ENCODE results near the gene ARID1B.
A peak's percentile ranks its signal among the peaks of the same experiment; 100 is the strongest.
"Not testable (repeated sequence)": the region's sequence is repeated elsewhere in the genome, so short reads cannot be mapped to it uniquely, and the experiment has no call there.

The ARID1B gene

DNA sequence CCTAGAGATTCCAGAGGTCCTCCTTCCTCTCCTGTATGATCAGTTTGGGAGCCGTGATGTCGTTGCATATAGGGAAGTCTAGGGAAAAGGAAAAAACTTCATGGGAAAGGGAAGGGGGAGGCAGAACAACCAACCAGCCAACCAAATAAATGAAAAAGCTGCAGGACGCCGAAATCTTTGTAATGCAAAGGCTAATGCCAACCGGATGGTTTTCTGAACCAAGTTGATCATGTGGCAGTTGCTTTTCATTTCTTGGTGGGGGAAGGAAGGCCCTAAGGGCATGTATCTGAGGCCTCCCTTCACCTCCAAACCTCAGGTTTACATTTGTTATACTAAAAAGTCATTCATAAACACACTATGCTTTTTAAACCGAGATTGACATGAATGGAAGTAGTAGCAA, 167.2 kb downstream of the ARID1B start:
- H3K9me3 ChIP-seq (ENCODE audit: insufficient read depth, low read depth, low read length): no peaks in the 10 kb centered on the region
- H3K9ac ChIP-seq (ENCODE audit: low read depth, low read length): peak overlapping the region; percentile 9; the same call in 1 of the 2 replicates

GRCh38 chr6:156945789-156946172, 168.6 kb downstream of the ARID1B start:
- not testable (repeated sequence) for H3K9me3 ChIP-seq (ENCODE audit: insufficient read depth, low read depth, low read length); H3K4me3 ChIP-seq (ENCODE audit: low read length); H3K27ac ChIP-seq (ENCODE audit: low read depth, low read length); H3K27me3 ChIP-seq (ENCODE audit: insufficient read depth, low read length); H3K36me3 ChIP-seq (ENCODE audit: insufficient read depth, low read length); H3K9ac ChIP-seq (ENCODE audit: low read depth, low read length)
- WGBS: 96% methylated on average over 6 of the region's 6 CpGs
- peaks cover 67% of the 10 kb centered on the region for H3K4me1 ChIP-seq (ENCODE audit: insufficient read depth, low read length)

More for the DNA sequence above, 167.2 kb downstream of the ARID1B start:
- Histone ChIP-seq H3K27ac (ENCODE audit: low read depth, low read length) (peak overlapping the region; percentile 83), H3K4me1 (ENCODE audit: insufficient read depth, low read length) (peaks cover 65% of the 10 kb centered on the region), H3K36me3 (ENCODE audit: insufficient read depth, low read length) (no peaks in the 10 kb centered on the region), H3K27me3 (ENCODE audit: insufficient read depth, low read length) (no peaks in the 10 kb centered on the region), H3K4me3 (ENCODE audit: low read length) (peak overlapping the region; percentile 19)
- 16% methylated on average over 4 of the region's 6 CpGs for WGBS

- no peak overlapping the region for H3K9ac ChIP-seq (ENCODE audit: low read depth, low read length)
- no peaks in the 10 kb centered on the region for H3K9me3 ChIP-seq (ENCODE audit: insufficient read depth, low read depth, low read length)
- peaks cover 67% of the 10 kb centered on the region for H3K4me1 ChIP-seq (ENCODE audit: insufficient read depth, low read length)
- WGBS: 61% methylated on average over 7 of the region's 7 CpGs
- no peaks in the 10 kb centered on the region for H3K27me3 ChIP-seq (ENCODE audit: insufficient read depth, low read length)
- no peak overlapping the region for H3K4me3 ChIP-seq (ENCODE audit: low read length)
- H3K36me3 ChIP-seq (ENCODE audit: insufficient read depth, low read length): no peaks in the 10 kb centered on the region
- H3K27ac ChIP-seq (ENCODE audit: low read depth, low read length): no peak overlapping the region; the same call in 1 of the 2 replicates
Observed at GRCh38 chr6:156946370-156946936, 169.3 kb downstream of the ARID1B start.

DNA sequence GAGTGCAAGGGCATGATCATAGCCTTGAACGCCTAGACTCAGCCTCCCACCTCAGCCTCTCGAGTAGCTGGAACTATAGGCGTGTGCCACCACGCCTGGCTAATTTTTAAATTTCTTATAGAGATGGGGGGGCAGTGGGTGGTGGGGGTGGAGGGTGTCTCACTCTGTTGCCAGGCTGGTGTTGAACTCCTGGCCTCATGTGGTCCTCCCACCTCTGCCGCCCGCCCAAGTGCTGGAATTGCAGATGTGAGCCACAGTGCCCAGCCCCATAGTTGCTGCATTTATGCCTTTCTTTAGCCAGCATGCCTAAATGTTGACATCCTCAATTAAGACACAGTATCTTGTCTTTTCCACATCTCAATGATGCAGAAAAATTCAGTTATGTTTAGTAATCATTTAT, 171.1 kb downstream of the ARID1B start:
- no peaks in the 10 kb centered on the region for H3K9me3 ChIP-seq (ENCODE audit: insufficient read depth, low read depth, low read length)
- H3K9ac ChIP-seq (ENCODE audit: low read depth, low read length): no peak overlapping the region
- H3K27ac ChIP-seq (ENCODE audit: low read depth, low read length): no peak overlapping the region
- no peaks in the 10 kb centered on the region for H3K27me3 ChIP-seq (ENCODE audit: insufficient read depth, low read length)
- H3K4me1 ChIP-seq (ENCODE audit: insufficient read depth, low read length): peaks cover 71% of the 10 kb centered on the region
- 86% methylated on average over 6 of the region's 6 CpGs for WGBS
- H3K4me3 ChIP-seq (ENCODE audit: low read length): no peak overlapping the region
- no peaks in the 10 kb centered on the region for H3K36me3 ChIP-seq (ENCODE audit: insufficient read depth, low read length)

GRCh38 chr6:156948807-156949206, 171.6 kb downstream of the ARID1B start:
- WGBS: 83% methylated on average over 2 of the region's 2 CpGs
- H3K27me3 ChIP-seq (ENCODE audit: insufficient read depth, low read length): no peaks in the 10 kb centered on the region
- H3K4me1 ChIP-seq (ENCODE audit: insufficient read depth, low read length): peaks cover 71% of the 10 kb centered on the region
- no peak overlapping the region for H3K4me3 ChIP-seq (ENCODE audit: low read length)
- no peak overlapping the region for H3K9ac ChIP-seq (ENCODE audit: low read depth, low read length)
- H3K27ac ChIP-seq (ENCODE audit: low read depth, low read length): no peak overlapping the region
- no peaks in the 10 kb centered on the region for H3K9me3 ChIP-seq (ENCODE audit: insufficient read depth, low read depth, low read length)
- no peaks in the 10 kb centered on the region for H3K36me3 ChIP-seq (ENCODE audit: insufficient read depth, low read length)

DNA sequence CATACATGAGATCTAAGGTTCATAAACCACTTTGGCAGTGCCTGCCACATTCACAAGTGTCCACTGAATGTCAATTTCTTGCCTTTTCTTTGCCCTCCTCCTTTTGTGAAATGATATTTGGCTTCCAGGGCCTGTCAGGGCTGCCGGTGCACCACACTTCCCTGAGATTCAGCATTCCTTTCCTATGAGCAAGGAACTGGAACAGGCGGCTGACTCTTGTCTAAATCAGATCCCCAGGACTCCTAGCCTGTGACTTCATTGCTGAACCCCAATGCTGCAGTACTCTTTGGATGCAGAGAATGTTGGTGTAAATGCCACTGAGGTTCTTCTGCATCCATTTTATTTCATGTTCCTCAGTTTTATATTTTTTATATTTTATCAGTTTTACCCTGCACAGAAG, 172.2 kb downstream of the ARID1B start:
- peaks cover 71% of the 10 kb centered on the region for H3K4me1 ChIP-seq (ENCODE audit: insufficient read depth, low read length)
- H3K36me3 ChIP-seq (ENCODE audit: insufficient read depth, low read length): no peaks in the 10 kb centered on the region
- H3K27me3 ChIP-seq (ENCODE audit: insufficient read depth, low read length): no peaks in the 10 kb centered on the region
- H3K9ac ChIP-seq (ENCODE audit: low read depth, low read length): no peak overlapping the region
- no peak overlapping the region for H3K27ac ChIP-seq (ENCODE audit: low read depth, low read length)
- 61% methylated on average over 2 of the region's 2 CpGs for WGBS
- no peak overlapping the region for H3K4me3 ChIP-seq (ENCODE audit: low read length)
- no peaks in the 10 kb centered on the region for H3K9me3 ChIP-seq (ENCODE audit: insufficient read depth, low read depth, low read length)

- Histone ChIP-seq H3K9ac (ENCODE audit: low read depth, low read length) (no peak overlapping the region), H3K36me3 (ENCODE audit: insufficient read depth, low read length) (no peaks in the 10 kb centered on the region), H3K27ac (ENCODE audit: low read depth, low read length) (no peak overlapping the region), H3K4me1 (ENCODE audit: insufficient read depth, low read length) (peaks cover 69% of the 10 kb centered on the region), H3K9me3 (ENCODE audit: insufficient read depth, low read depth, low read length) (no peaks in the 10 kb centered on the region), H3K4me3 (ENCODE audit: low read length) (no peak overlapping the region), H3K27me3 (ENCODE audit: insufficient read depth, low read length) (no peaks in the 10 kb centered on the region)
- 89% methylated on average over 2 of the region's 2 CpGs for WGBS
Observed at GRCh38 chr6:156950084-156950483, 172.9 kb downstream of the ARID1B start.

- H3K36me3 ChIP-seq (ENCODE audit: insufficient read depth, low read length): no peaks in the 10 kb centered on the region
- H3K4me1 ChIP-seq (ENCODE audit: insufficient read depth, low read length): peaks cover 69% of the 10 kb centered on the region
- no peak overlapping the region for H3K4me3 ChIP-seq (ENCODE audit: low read length)
- no peak overlapping the region for H3K27ac ChIP-seq (ENCODE audit: low read depth, low read length)
- WGBS: 98% methylated on average over 5 of the region's 5 CpGs
- no peaks in the 10 kb centered on the region for H3K9me3 ChIP-seq (ENCODE audit: insufficient read depth, low read depth, low read length)
- no peak overlapping the region for H3K9ac ChIP-seq (ENCODE audit: low read depth, low read length)
- no peaks in the 10 kb centered on the region for H3K27me3 ChIP-seq (ENCODE audit: insufficient read depth, low read length)
Observed at GRCh38 chr6:156950531-156950930, 173.4 kb downstream of the ARID1B start.

GRCh38 chr6:156952401-156952800, 175.2 kb downstream of the ARID1B start:
- 75% methylated on average over 4 of the region's 5 CpGs for WGBS
- no peaks in the 10 kb centered on the region for H3K9me3 ChIP-seq (ENCODE audit: insufficient read depth, low read depth, low read length)
- no peak overlapping the region for H3K4me3 ChIP-seq (ENCODE audit: low read length)
- H3K36me3 ChIP-seq (ENCODE audit: insufficient read depth, low read length): no peaks in the 10 kb centered on the region
- no peak overlapping the region for H3K27ac ChIP-seq (ENCODE audit: low read depth, low read length)
- H3K4me1 ChIP-seq (ENCODE audit: insufficient read depth, low read length): peaks cover 57% of the 10 kb centered on the region
- H3K27me3 ChIP-seq (ENCODE audit: insufficient read depth, low read length): no peaks in the 10 kb centered on the region
- H3K9ac ChIP-seq (ENCODE audit: low read depth, low read length): no peak overlapping the region

GRCh38 chr6:156953127-156953478, 175.9 kb downstream of the ARID1B start:
- H3K36me3 ChIP-seq (ENCODE audit: insufficient read depth, low read length): no peaks in the 10 kb centered on the region
- peaks cover 50% of the 10 kb centered on the region for H3K4me1 ChIP-seq (ENCODE audit: insufficient read depth, low read length)
- 24% methylated on average over 3 of the region's 3 CpGs for WGBS
- no peak overlapping the region for H3K4me3 ChIP-seq (ENCODE audit: low read length)
- H3K27me3 ChIP-seq (ENCODE audit: insufficient read depth, low read length): no peaks in the 10 kb centered on the region
- H3K9ac ChIP-seq (ENCODE audit: low read depth, low read length): no peak overlapping the region
- H3K27ac ChIP-seq (ENCODE audit: low read depth, low read length): peak overlapping the region; percentile 12; the same call in 1 of the 2 replicates
- no peaks in the 10 kb centered on the region for H3K9me3 ChIP-seq (ENCODE audit: insufficient read depth, low read depth, low read length)

- Histone ChIP-seq H3K9ac (ENCODE audit: low read depth, low read length) (no peak overlapping the region), H3K4me3 (ENCODE audit: low read length) (no peak overlapping the region), H3K27ac (ENCODE audit: low read depth, low read length) (peak overlapping the region; percentile 12; the same call in 1 of the 2 replicates), H3K27me3 (ENCODE audit: insufficient read depth, low read length) (no peaks in the 10 kb centered on the region), H3K4me1 (ENCODE audit: insufficient read depth, low read length) (peaks cover 47% of the 10 kb centered on the region), H3K36me3 (ENCODE audit: insufficient read depth, low read length) (no peaks in the 10 kb centered on the region), H3K9me3 (ENCODE audit: insufficient read depth, low read depth, low read length) (no peaks in the 10 kb centered on the region)
- 47% methylated on average over 6 of the region's 7 CpGs for WGBS
Observed at GRCh38 chr6:156953479-156954146, 176.4 kb downstream of the ARID1B start.

All from HUES64 (cell line).